Tibial artery (tissue), 4 donors: ENCODE results near the gene SMCHD1.

ENCODE experiments used
- DNase-seq, 2 donors: peaks; one replicate each; pipeline ENCODE4 v3.0.0-alpha.2; 2019
- H3K27ac ChIP-seq, 2 donors: fragments of 200-600 bp; sonication (generic) in 1 of 2; 1 replicate in 1 of 2; 2 replicates in 1 of 2; pipeline ENCODE4 v1.5.1; 2018 to 2019; ENCODE audit warnings: mild to moderate bottlenecking in 1 of 2
- H3K27me3 ChIP-seq, 2 donors: fragments of 200-600 bp; sonication (generic) in 1 of 2; one replicate each; pipeline versions ENCODE4 v1.5.1 to v1.6.0; 2016 to 2019
- H3K36me3 ChIP-seq, 3 donors: fragments of 200-600 bp; sonication (generic) in 2 of 3; one replicate each; pipeline ENCODE4 v1.5.1; 2016 to 2019; ENCODE audit warnings: mild to moderate bottlenecking in 2 of 3
- H3K4me1 ChIP-seq, 4 donors: fragments of 200-600 bp; sonication (generic) in 2 of 4; 1 replicate in 3 of 4; 2 replicates in 1 of 4; pipeline ENCODE4 v1.5.1; 2016 to 2019
- H3K4me3 ChIP-seq, 2 donors: fragments of 200-600 bp; sonication (generic) in 1 of 2; 1 replicate in 1 of 2; 2 replicates in 1 of 2; pipeline ENCODE4 v1.5.1; 2018 to 2019; ENCODE audit warnings: mild to moderate bottlenecking in 2 of 2
- H3K9me3 ChIP-seq, 3 donors: fragments of 200-600 bp; sonication (generic) in 1 of 3; one replicate each; pipeline ENCODE4 v1.5.1; 2016 to 2019
- intact Hi-C: fragments of 100-400 bp; cut with DNase I; formaldehyde crosslinking; loops from one replicate; pipeline ENCODE4 v1.15.0; 2023; ENCODE audit warnings: low total_unique reads
- TF ChIP-seq, protein P1 (sequence below), 2 experiments: fragments of 200-600 bp in 1 of 2; fragments of 450-650 bp in 1 of 2; IDR thresholded peaks; one replicate each; pipeline ENCODE4 v1.5.1; 2017 to 2019; ENCODE audit warnings: antibody characterized with exemption in 2 of 2, mild to moderate bottlenecking in 1 of 2, moderate library complexity in 1 of 2

Gene SMCHD1

GRCh38 chr18:2654169-2654927 lies 1.2 kb upstream of the SMCHD1 start:
- DNase-seq: no peak

GRCh38 chr18:2654928-2655177 lies 673 bp upstream of the SMCHD1 start:
- DNase-seq: no peak
- Histone ChIP-seq H3K27me3 (peaks cover 0 to under 1% of the 10 kb centered on the region in 2 donors), H3K9me3 (no peaks in the 10 kb centered on the region), H3K4me3 (peak overlapping the region; percentile 83 to 94), H3K27ac (peak overlapping the region; percentile 96 to 98), H3K4me1 (peaks cover 0 to 31% (median 13%) of the 10 kb centered on the region in 4 donors), H3K36me3 (no peaks in the 10 kb centered on the region)
- intact Hi-C loops: loop anchor here (5.0 kb wide), 1 partner anchor 83 kb away; the partner anchor contains the start of genes METTL4 and NDC80
- TF ChIP-seq, protein P1, sequence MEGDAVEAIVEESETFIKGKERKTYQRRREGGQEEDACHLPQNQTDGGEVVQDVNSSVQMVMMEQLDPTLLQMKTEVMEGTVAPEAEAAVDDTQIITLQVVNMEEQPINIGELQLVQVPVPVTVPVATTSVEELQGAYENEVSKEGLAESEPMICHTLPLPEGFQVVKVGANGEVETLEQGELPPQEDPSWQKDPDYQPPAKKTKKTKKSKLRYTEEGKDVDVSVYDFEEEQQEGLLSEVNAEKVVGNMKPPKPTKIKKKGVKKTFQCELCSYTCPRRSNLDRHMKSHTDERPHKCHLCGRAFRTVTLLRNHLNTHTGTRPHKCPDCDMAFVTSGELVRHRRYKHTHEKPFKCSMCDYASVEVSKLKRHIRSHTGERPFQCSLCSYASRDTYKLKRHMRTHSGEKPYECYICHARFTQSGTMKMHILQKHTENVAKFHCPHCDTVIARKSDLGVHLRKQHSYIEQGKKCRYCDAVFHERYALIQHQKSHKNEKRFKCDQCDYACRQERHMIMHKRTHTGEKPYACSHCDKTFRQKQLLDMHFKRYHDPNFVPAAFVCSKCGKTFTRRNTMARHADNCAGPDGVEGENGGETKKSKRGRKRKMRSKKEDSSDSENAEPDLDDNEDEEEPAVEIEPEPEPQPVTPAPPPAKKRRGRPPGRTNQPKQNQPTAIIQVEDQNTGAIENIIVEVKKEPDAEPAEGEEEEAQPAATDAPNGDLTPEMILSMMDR (IDR thresholded peaks at IDR 0.05): no peak

More at GRCh38 chr18:2654169-2654927, 1.2 kb upstream of the SMCHD1 start:
- Histone ChIP-seq H3K36me3 (no peaks in the 10 kb centered on the region), H3K9me3 (no peaks in the 10 kb centered on the region), H3K4me3 (peak overlapping the region; percentile 83 to 94), H3K27me3 (peaks cover 0 to 5% of the 10 kb centered on the region in 2 donors), H3K27ac (peak overlapping the region; percentile 96 to 98), H3K4me1 (peaks cover 0 to 26% (median 12%) of the 10 kb centered on the region in 4 donors)
- TF ChIP-seq, protein P1 (IDR thresholded peaks at IDR 0.05): no peak
- intact Hi-C loops: loop anchor here (5.0 kb wide), 1 partner anchor 82 kb away; the partner anchor contains the start of genes METTL4 and NDC80

GRCh38 chr18:2655954-2656236 lies 369 bp downstream of the SMCHD1 start:
- TF ChIP-seq, protein P1 (IDR thresholded peaks at IDR 0.05): no peak
- peak in 1 of 2 donors; percentile 30 for DNase-seq

GRCh38 chr18:2656237-2656980 lies 883 bp downstream of the SMCHD1 start:
- Histone ChIP-seq H3K4me3 (peak overlapping the region; percentile 83 to 94), H3K36me3 (no peaks in the 10 kb centered on the region), H3K9me3 (no peaks in the 10 kb centered on the region), H3K27ac (peak overlapping the region; percentile 96 to 98), H3K27me3 (no peaks in the 10 kb centered on the region), H3K4me1 (peaks cover 0 to 31% (median 13%) of the 10 kb centered on the region in 4 donors)
- intact Hi-C loops: no loop called here
- TF ChIP-seq, protein P1 (IDR thresholded peaks at IDR 0.05): no peak
- DNase-seq: peak; percentile 47 to 87

More at GRCh38 chr18:2655954-2656236, 369 bp downstream of the SMCHD1 start:
- intact Hi-C loops: no loop called here
- H3K36me3 ChIP-seq: no peaks in the 10 kb centered on the region
- H3K4me3 ChIP-seq: peak overlapping the region; percentile 83 to 94
- H3K4me1 ChIP-seq: peaks cover 0 to 31% (median 13%) of the 10 kb centered on the region in 4 donors
- H3K27me3 ChIP-seq: no peaks in the 10 kb centered on the region
- H3K9me3 ChIP-seq: no peaks in the 10 kb centered on the region
- peak overlapping the region; percentile 96 to 98 for H3K27ac ChIP-seq

DNA sequence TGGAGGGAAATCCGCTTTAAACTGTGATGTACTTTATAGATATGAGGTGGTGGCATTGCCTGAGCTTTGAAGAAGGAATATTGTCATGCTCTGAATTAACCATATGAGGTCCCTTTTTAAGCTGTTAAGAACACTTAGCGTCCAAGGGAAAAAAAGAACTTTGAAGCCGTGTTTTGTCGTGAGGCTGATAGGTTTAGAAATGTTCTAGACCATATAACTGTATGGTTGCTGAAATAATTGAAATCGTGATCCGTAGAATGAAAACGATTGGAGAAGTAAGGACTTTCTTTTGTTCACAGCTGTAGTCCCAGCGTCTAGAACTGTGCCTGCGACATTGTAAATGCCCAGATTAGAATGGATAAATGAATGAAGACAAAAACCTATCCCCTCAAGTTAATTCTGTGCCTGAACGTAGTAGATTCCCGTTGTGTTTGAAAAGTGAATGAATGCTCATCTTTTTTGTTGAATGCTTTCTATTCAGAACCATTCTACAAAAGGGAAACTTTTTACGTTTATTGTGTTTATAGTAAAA lies 1.5 kb downstream of the SMCHD1 start:
- Histone ChIP-seq H3K4me1 (peaks cover 0 to 31% (median 13%) of the 10 kb centered on the region in 4 donors), H3K36me3 (no peaks in the 10 kb centered on the region), H3K9me3 (no peaks in the 10 kb centered on the region), H3K27ac (peak overlapping the region; percentile 96 to 98), H3K27me3 (no peaks in the 10 kb centered on the region), H3K4me3 (peak overlapping the region; percentile 83 to 94)
- DNase-seq: no peak
- TF ChIP-seq, protein P1 (IDR thresholded peaks at IDR 0.05): no peak
- intact Hi-C loops: no loop called here
